ENCODE results near the gene LRP10.

Gene LRP10

GRCh38 chr14:22920697-22921096 is 49.2 kb downstream of the LRP10 start:
- DNase-seq, result no peak

DNA sequence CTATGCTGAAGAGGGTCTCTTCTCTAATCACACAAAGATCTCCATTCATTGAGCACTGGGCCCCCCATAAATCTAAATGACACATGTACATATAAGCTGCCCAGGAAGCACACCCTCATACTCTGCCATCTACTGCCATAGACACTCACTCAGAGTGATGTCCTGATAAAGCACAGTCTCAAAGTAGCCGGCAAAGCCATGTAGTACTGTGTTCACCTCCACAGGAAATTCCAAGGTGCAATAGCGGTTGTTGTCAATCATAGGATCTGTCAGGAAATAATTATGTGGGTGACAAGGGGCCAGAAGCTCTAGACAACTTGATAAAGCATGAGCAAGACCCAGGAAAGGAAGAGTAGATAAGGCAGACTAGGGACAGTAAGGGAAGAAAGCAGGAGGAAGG is 50.8 kb downstream of the LRP10 start:
- no peak for DNase-seq

GRCh38 chr14:22923746-22924145 is 52.2 kb downstream of the LRP10 start:
- no peak for DNase-seq

DNA sequence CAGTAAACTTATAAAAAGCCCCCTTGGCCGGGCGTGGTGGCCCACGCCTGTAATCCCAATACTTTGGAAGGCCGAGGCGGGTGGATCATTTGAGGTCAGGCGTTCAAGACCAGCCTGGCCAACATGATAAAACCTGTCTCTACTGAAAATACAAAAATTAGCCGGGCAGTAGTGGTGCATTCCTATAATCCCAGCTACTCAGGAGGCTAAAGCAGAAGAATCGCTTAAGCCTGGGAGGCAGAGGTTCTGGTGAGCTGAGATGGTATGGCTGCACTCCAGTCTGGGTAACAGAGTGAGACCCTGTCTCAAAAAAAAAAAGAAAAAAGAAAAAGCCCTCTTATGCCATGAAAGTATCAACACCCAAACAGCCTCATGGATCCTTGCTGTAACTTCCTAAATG is 54.0 kb downstream of the LRP10 start:
- DNase-seq, result no peak

DNA sequence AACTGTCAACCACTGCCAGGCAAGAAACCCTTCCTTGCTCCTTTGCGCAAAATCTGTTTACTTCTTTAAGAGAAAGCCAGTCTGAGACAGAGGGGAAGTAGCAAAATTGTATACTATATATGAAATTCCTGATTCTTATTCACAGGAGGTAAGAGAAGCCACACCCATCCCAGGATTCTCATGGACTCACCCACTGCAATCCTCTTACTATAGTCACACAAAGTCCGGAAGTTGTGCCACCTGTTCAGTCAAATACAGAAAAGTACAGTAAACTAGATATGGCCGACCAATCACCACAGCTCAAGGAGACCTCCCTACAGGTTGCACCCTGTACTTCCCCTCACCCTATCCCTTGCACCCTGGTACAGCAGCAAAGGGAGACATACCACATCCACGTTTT is 54.8 kb downstream of the LRP10 start:
- DNase-seq, result no peak

GRCh38 chr14:22928237-22929103 is 56.9 kb downstream of the LRP10 start:
- DNase-seq, result no peak

- DNase-seq, result peak; percentile 99
These were observed 57.8 kb downstream of the LRP10 start, which contains the start of gene PRMT5 for GRCh38 chr14:22929104-22929960. TSS of gene PRMT5 (minus strand) at chr14:22929376. CDS start at chr14:22929361, 15 bp downstream.

GRCh38 chr14:22929961-22930364 is 58.4 kb downstream of the LRP10 start:
- no peak for DNase-seq

All from kidney glomerular epithelial cell (primary cell).